Measurements from ENCODE around the gene LAMA4. TPM values are rescaled to one million over a fixed set of nuclear protein-coding genes. Genes with fewer than 3 reads are reported as not detected.
A peak's percentile ranks its signal among the peaks of the same experiment; 100 is the strongest.

The LAMA4 gene
- total and polyA plus RNA-seq, 2 of the 13 experiments (the other 11 are each of a cell fraction or from before 2014, with no cell fraction given) = not detected

GRCh38 chr6:112145080-112145573 lies 109.2 kb downstream of the LAMA4 start (continued):
- TF ChIP-seq, protein P1, sequence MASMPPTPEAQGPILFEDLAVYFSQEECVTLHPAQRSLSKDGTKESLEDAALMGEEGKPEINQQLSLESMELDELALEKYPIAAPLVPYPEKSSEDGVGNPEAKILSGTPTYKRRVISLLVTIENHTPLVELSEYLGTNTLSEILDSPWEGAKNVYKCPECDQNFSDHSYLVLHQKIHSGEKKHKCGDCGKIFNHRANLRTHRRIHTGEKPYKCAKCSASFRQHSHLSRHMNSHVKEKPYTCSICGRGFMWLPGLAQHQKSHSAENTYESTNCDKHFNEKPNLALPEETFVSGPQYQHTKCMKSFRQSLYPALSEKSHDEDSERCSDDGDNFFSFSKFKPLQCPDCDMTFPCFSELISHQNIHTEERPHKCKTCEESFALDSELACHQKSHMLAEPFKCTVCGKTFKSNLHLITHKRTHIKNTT (CRISPR knock-in tag; IDR thresholded peaks at IDR 0.05) = no peak
- TF ChIP-seq ZNF556 (CRISPR knock-in tag; IDR thresholded peaks at IDR 0.05; ENCODE audit: borderline replicate concordance) (0 out of 2 replicates have a peak, but pooled peaks have one; percentile 34), RARG (CRISPR knock-in tag; IDR thresholded peaks at IDR 0.05; ENCODE audit: low read depth) (no peak), CREM (IDR thresholded peaks at IDR 0.05) (no peak), CREM (CRISPR knock-in tag; IDR thresholded peaks at IDR 0.05) (no peak), KLF13 (CRISPR knock-in tag; IDR thresholded peaks at IDR 0.05) (no peak), FOXA1 (IDR thresholded peaks at IDR 0.05) (no peak), FOXA1 (CRISPR knock-in tag; IDR thresholded peaks at IDR 0.05) (no peak), JARID2 (CRISPR knock-in tag; IDR thresholded peaks at IDR 0.05; ENCODE audit: insufficient replicate concordance) (no peak), IKZF4 (CRISPR knock-in tag; IDR thresholded peaks at IDR 0.05; ENCODE audit: borderline replicate concordance, low read depth, not compliant biosample characterization) (no peak), ZBTB38 (CRISPR knock-in tag; IDR thresholded peaks at IDR 0.05) (no peak), ZC3H13 (CRISPR knock-in tag; IDR thresholded peaks at IDR 0.05) (no peak), KLF6 (CRISPR knock-in tag; IDR thresholded peaks at IDR 0.05) (no peak), REXO4 (CRISPR knock-in tag; IDR thresholded peaks at IDR 0.05; ENCODE audit: borderline replicate concordance) (no peak), ZNF124 (CRISPR knock-in tag; IDR thresholded peaks at IDR 0.05) (no peak), PHF20 (CRISPR knock-in tag; IDR thresholded peaks at IDR 0.05) (no peak), ELF1 (CRISPR knock-in tag; IDR thresholded peaks at IDR 0.05) (no peak), ZNF205 (CRISPR knock-in tag; IDR thresholded peaks at IDR 0.05) (no peak), ATRX (CRISPR knock-in tag; IDR thresholded peaks at IDR 0.05; ENCODE audit: borderline replicate concordance) (no peak), RFX1 (IDR thresholded peaks at IDR 0.05) (no peak), ZNF530 (CRISPR knock-in tag; IDR thresholded peaks at IDR 0.05; ENCODE audit: low read depth) (no peak), ZBTB8A (CRISPR knock-in tag; IDR thresholded peaks at IDR 0.05; ENCODE audit: borderline replicate concordance, low read depth) (no peak), GATA4 (IDR thresholded peaks at IDR 0.05; ENCODE audit: borderline replicate concordance, low read depth) (no peak), NFE2L1 (CRISPR knock-in tag; IDR thresholded peaks at IDR 0.05; ENCODE audit: borderline replicate concordance) (no peak), MED8 (CRISPR knock-in tag; IDR thresholded peaks at IDR 0.05; ENCODE audit: insufficient replicate concordance) (no peak), ZNF772 (CRISPR knock-in tag; IDR thresholded peaks at IDR 0.05) (no peak), AGO1 (IDR thresholded peaks at IDR 0.05; ENCODE audit: low read depth, low read length, poor library complexity, severe bottlenecking) (no peak)
- TF ChIP-seq, protein P2, sequence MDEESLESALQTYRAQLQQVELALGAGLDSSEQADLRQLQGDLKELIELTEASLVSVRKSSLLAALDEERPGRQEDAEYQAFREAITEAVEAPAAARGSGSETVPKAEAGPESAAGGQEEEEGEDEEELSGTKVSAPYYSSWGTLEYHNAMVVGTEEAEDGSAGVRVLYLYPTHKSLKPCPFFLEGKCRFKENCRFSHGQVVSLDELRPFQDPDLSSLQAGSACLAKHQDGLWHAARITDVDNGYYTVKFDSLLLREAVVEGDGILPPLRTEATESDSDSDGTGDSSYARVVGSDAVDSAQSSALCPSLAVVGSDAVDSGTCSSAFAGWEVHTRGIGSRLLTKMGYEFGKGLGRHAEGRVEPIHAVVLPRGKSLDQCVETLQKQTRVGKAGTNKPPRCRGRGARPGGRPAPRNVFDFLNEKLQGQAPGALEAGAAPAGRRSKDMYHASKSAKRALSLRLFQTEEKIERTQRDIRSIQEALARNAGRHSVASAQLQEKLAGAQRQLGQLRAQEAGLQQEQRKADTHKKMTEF (CRISPR knock-in tag; IDR thresholded peaks at IDR 0.05) = no peak
- TF ChIP-seq, protein P3, sequence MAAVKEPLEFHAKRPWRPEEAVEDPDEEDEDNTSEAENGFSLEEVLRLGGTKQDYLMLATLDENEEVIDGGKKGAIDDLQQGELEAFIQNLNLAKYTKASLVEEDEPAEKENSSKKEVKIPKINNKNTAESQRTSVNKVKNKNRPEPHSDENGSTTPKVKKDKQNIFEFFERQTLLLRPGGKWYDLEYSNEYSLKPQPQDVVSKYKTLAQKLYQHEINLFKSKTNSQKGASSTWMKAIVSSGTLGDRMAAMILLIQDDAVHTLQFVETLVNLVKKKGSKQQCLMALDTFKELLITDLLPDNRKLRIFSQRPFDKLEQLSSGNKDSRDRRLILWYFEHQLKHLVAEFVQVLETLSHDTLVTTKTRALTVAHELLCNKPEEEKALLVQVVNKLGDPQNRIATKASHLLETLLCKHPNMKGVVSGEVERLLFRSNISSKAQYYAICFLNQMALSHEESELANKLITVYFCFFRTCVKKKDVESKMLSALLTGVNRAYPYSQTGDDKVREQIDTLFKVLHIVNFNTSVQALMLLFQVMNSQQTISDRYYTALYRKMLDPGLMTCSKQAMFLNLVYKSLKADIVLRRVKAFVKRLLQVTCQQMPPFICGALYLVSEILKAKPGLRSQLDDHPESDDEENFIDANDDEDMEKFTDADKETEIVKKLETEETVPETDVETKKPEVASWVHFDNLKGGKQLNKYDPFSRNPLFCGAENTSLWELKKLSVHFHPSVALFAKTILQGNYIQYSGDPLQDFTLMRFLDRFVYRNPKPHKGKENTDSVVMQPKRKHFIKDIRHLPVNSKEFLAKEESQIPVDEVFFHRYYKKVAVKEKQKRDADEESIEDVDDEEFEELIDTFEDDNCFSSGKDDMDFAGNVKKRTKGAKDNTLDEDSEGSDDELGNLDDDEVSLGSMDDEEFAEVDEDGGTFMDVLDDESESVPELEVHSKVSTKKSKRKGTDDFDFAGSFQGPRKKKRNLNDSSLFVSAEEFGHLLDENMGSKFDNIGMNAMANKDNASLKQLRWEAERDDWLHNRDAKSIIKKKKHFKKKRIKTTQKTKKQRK (IDR thresholded peaks at IDR 0.05; ENCODE audit: low read length) = no peak
